Kidney (tissue), 14 donors: ENCODE results near the gene MYCN. TPM values are rescaled to one million over a fixed set of nuclear protein-coding genes. Genes with fewer than 3 reads are reported as not detected.

ENCODE experiments used
- DNase-seq, 5 donors: peaks; one replicate each; pipeline ENCODE4 v3.0.0-alpha.2; 2013 to 2020
- FAIRE-seq: peaks from 2 replicates; lab custom pipeline; 2012; peaks lifted over from hg19 to GRCh38; lab: Jason Lieb, UNC
- H3K27ac ChIP-seq, 2 donors: one replicate each; pipeline ENCODE4 v1.7.0; 2013; ENCODE audit warnings: low read depth in 2 of 2, low read length in 2 of 2, inconsistent platforms in 1 of 2
- H3K27me3 ChIP-seq: one replicate; pipeline ENCODE4 v1.7.1; 2013; ENCODE audit warnings: low read length, inconsistent platforms; ENCODE audit not compliant: control insufficient read depth, insufficient read depth
- H3K36me3 ChIP-seq, 3 donors: one replicate each; pipeline versions ENCODE4 v1.7.0 to v1.7.1; 2013; ENCODE audit warnings: low read length in 3 of 3, control low read depth in 1 of 3, inconsistent platforms in 1 of 3; ENCODE audit not compliant: insufficient read depth in 3 of 3, control insufficient read depth in 2 of 3
- H3K4me1 ChIP-seq, 3 donors: one replicate each; pipeline versions ENCODE4 v1.7.0 to v1.7.1; 2013; ENCODE audit warnings: low read length in 3 of 3, inconsistent platforms in 1 of 3, low read depth in 1 of 3; ENCODE audit not compliant: control insufficient read depth in 2 of 3, insufficient read depth in 2 of 3
- H3K4me3 ChIP-seq, 3 donors: one replicate each; pipeline versions ENCODE4 v1.7.0 to v1.8.1; 2013; ENCODE audit warnings: low read length in 3 of 3, control low read depth in 1 of 3, inconsistent platforms in 1 of 3
- H3K9ac ChIP-seq, 3 donors: one replicate each; pipeline versions ENCODE4 v1.7.0 to v1.7.1; 2013; ENCODE audit warnings: low read length in 3 of 3, control low read depth in 1 of 3, inconsistent platforms in 1 of 3
- H3K9me3 ChIP-seq, 3 donors: one replicate each; pipeline versions ENCODE4 v1.7.0 to v1.7.1; 2013; ENCODE audit warnings: low read length in 3 of 3, control low read depth in 1 of 3, inconsistent platforms in 1 of 3; ENCODE audit not compliant: control insufficient read depth in 2 of 3, insufficient read depth in 1 of 3
- intact Hi-C: fragments of 100-400 bp; cut with DNase I; formaldehyde crosslinking; loops from one replicate; pipeline ENCODE4 v1.11.1; 2022
- polyA plus RNA-seq: library from polyadenylated mRNA; stranded (reverse); fragments of 350-450 nt; fragmentation: Illumina TruSeq; extraction: RNeasy Lipid Tissue Mini Kit (QIAGEN cat#74804); gene quantifications from one replicate; pipeline ENCODE4 v1.2.3, GENCODE V29; 2014; ENCODE audit warnings: low read depth, low replicate concordance; ENCODE audit not compliant: insufficient read depth
- total RNA-seq: library from RNA; stranded (reverse); fragmentation: NEBNext Ultra II Directional; extraction: Animal tissue kit (Norgen Biotek cat#: 25700); gene quantifications from one replicate; pipeline ENCODE4 v1.2.1, GENCODE V29; 2021
- TF ChIP-seq, protein P1 (sequence below): IDR thresholded peaks from 3 replicates; pipeline ENCODE4 v1.5.1; 2012; ENCODE audit warnings: mild to moderate bottlenecking, moderate library complexity, borderline replicate concordance; ENCODE audit not compliant: insufficient read depth; ENCODE audit errors: extremely low read depth
- donor health status: control.
- donor health status: control.
- donor health status: control.
- donor health status: control.
- donor health status: control.
- donor health status: DM: yes; HTN: yes; CAD: no.
- donor health status: Normal renal cell carcinoma (clear cell type).

Gene MYCN
- total and polyA plus RNA-seq, 2 donors from 2014 or later: 1.7 to 2.2 TPM

DNA sequence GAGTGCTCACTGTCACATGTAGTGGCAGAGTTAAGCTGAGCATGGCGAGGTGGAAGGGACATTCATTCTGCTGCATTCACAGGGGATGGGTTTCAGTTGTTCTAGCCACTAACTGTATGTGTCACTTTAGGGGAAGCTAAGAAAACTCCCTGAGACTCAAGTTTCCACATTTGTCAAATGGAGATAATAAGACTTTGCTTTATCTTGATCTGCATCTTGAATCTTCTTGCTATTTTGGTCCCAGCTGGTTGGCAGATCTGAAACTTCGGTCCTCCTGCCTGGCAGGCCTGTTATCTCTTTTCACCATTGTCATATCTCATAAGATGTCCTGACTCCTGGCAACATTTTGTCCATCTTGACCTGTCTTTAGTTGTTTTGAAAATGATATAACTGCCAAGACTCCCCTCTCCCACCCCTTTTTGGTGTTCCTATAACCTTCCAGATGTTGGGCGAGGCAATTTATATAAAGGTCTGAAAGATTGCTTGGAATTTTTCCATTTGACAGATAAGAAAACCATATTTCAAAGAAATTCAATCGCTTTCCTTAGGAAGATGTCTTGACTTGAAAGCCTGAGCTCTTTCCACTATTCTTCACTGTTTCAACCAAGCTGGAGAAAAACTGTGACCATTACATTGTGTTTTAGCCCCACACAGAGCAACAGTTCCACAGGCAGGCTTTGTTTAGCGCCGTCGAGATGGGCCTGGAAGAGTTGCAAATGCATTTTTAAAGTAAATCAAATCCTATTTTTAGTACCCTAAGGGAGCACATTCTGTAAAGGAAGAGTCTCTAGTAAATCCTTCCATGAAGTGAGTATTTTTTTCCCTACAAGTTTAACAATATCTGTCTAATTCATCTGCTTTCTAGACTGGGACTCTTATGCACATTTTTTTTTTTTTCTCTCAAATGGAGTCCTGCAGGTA, 33.4 kb downstream of the MYCN start:
- TF ChIP-seq, protein P1, sequence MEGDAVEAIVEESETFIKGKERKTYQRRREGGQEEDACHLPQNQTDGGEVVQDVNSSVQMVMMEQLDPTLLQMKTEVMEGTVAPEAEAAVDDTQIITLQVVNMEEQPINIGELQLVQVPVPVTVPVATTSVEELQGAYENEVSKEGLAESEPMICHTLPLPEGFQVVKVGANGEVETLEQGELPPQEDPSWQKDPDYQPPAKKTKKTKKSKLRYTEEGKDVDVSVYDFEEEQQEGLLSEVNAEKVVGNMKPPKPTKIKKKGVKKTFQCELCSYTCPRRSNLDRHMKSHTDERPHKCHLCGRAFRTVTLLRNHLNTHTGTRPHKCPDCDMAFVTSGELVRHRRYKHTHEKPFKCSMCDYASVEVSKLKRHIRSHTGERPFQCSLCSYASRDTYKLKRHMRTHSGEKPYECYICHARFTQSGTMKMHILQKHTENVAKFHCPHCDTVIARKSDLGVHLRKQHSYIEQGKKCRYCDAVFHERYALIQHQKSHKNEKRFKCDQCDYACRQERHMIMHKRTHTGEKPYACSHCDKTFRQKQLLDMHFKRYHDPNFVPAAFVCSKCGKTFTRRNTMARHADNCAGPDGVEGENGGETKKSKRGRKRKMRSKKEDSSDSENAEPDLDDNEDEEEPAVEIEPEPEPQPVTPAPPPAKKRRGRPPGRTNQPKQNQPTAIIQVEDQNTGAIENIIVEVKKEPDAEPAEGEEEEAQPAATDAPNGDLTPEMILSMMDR: no peak
- FAIRE-seq (no peak), DNase-seq (peak in 1 of 5 donors; percentile 46)
- no peaks in the 10 kb centered on the region for H3K36me3 ChIP-seq
- no peaks in the 10 kb centered on the region for H3K9me3 ChIP-seq
- no peak overlapping the region for H3K9ac ChIP-seq
- no peaks in the 10 kb centered on the region for H3K27me3 ChIP-seq
- H3K4me1 ChIP-seq: no peaks in the 10 kb centered on the region
- H3K27ac ChIP-seq: no peak overlapping the region
- intact Hi-C loops: no loop called here
- no peak overlapping the region for H3K4me3 ChIP-seq

DNA sequence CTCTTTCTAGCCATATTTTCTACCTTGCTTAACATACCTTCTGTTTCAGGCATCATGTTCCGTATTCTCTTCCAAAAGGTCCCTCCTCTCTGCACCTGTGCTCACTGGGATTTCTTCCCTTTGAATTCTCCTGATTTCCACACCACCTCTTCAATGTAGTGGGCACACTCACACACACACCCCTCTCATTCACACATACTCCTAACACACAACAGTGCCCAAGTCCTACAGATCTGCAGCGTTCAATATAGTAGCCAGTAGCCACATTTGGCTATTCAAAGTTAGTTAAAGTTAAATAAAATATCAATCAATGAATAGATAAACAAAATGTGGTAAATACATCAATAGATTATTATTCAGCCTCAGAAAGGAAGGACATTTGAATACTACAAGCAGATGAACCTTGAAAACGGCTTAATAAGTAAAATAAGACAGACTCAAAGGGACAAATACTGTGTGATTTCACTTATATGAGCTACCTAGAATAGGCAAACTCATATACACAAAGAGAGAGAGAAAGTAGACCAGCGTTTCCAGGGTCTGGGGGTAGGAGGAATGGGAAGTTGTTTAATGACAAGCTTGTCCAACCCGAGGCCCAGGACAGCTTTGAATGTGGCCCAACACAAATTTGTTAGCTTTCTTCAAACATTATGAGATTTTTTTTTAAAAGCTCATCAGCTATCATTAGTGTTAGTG, 34.4 kb downstream of the MYCN start:
- H3K27ac ChIP-seq: no peak overlapping the region
- TF ChIP-seq, protein P1: no peak
- intact Hi-C loops: no loop called here
- H3K9me3 ChIP-seq: no peaks in the 10 kb centered on the region
- H3K4me1 ChIP-seq: no peaks in the 10 kb centered on the region
- DNase-seq: no peak
- H3K36me3 ChIP-seq: no peaks in the 10 kb centered on the region
- FAIRE-seq: no peak
- no peak overlapping the region for H3K4me3 ChIP-seq
- no peaks in the 10 kb centered on the region for H3K27me3 ChIP-seq
- H3K9ac ChIP-seq: no peak overlapping the region

DNA sequence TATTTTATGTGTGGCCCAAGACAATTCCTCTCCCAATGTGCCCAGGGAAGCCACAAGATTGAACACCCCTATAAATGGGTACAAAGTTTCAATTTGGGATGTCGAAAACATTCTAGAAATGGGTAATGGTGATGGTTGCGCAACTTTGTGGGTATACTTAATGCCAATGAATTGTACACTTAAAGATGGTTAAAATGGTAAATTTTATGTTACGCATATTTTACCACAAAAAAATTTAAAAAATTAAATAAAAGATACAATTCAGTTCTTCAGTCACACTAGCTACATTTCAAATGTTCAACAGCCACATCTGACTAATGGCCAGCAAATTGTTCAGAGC, 34.9 kb downstream of the MYCN start:
- H3K27me3 ChIP-seq: no peaks in the 10 kb centered on the region
- no peak for DNase-seq
- H3K4me1 ChIP-seq: no peaks in the 10 kb centered on the region
- H3K9ac ChIP-seq: no peak overlapping the region
- intact Hi-C loops: no loop called here
- TF ChIP-seq, protein P1: no peak
- FAIRE-seq: no peak
- no peak overlapping the region for H3K4me3 ChIP-seq
- H3K27ac ChIP-seq: no peak overlapping the region
- no peaks in the 10 kb centered on the region for H3K9me3 ChIP-seq
- no peaks in the 10 kb centered on the region for H3K36me3 ChIP-seq
